Liver (tissue), 9 donors: ENCODE results near the gene VWA2. TPM values are rescaled to one million over a fixed set of nuclear protein-coding genes. Genes with fewer than 3 reads are reported as not detected.

ENCODE experiments used
- DNase-seq: peaks from one replicate; pipeline ENCODE4 v3.0.0-alpha.2; 2017; ENCODE audit warnings: low spot score
- H3K27ac ChIP-seq, 2 donors: one replicate each; pipeline ENCODE4 v1.7.0; 2013; ENCODE audit warnings: inconsistent platforms in 2 of 2, low read length in 2 of 2, control low read depth in 1 of 2, low read depth in 1 of 2, mild to moderate bottlenecking in 1 of 2
- H3K27me3 ChIP-seq, 4 donors: one replicate each; pipeline versions ENCODE4 v1.6.1 to v1.7.0; 2013; ENCODE audit warnings: low read length in 3 of 4, inconsistent platforms in 1 of 4, mild to moderate bottlenecking in 1 of 4, moderate library complexity in 1 of 4; ENCODE audit not compliant: control insufficient read depth in 4 of 4, insufficient read depth in 4 of 4
- H3K36me3 ChIP-seq, 4 donors: one replicate each; pipeline versions ENCODE4 v1.6.1 to v1.7.0; 2013; ENCODE audit warnings: low read length in 3 of 4, mild to moderate bottlenecking in 3 of 4, low read depth in 1 of 4, moderate library complexity in 1 of 4; ENCODE audit not compliant: control insufficient read depth in 4 of 4, insufficient read depth in 3 of 4
- H3K4me1 ChIP-seq, 4 donors: one replicate each; pipeline versions ENCODE4 v1.6.1 to v1.7.0; 2013; ENCODE audit warnings: low read length in 3 of 4, mild to moderate bottlenecking in 3 of 4, moderate library complexity in 1 of 4; ENCODE audit not compliant: control insufficient read depth in 4 of 4, insufficient read depth in 4 of 4
- H3K4me3 ChIP-seq, 3 donors: one replicate each; pipeline versions ENCODE4 v1.6.1 to v1.7.0; 2013; ENCODE audit warnings: low read length in 3 of 3, control low read depth in 1 of 3, low read depth in 1 of 3, mild to moderate bottlenecking in 1 of 3
- H3K9ac ChIP-seq, 2 donors: one replicate each; pipeline ENCODE4 v1.7.0; 2013; ENCODE audit warnings: low read length in 2 of 2, mild to moderate bottlenecking in 2 of 2, moderate library complexity in 2 of 2, control low read depth in 1 of 2, low read depth in 1 of 2
- H3K9me3 ChIP-seq, 4 donors: one replicate each; pipeline versions ENCODE4 v1.6.1 to v1.7.0; 2013; ENCODE audit warnings: low read length in 3 of 4; ENCODE audit not compliant: control insufficient read depth in 4 of 4
- EGR1 ChIP-seq, 2 donors: IDR thresholded peaks; 2 replicates each; pipeline ENCODE4 v1.6.1; 2016 to 2018; ENCODE audit warnings: antibody characterized with exemption in 2 of 2, low read depth in 2 of 2
- FOXA1 ChIP-seq: IDR thresholded peaks from 2 replicates; pipeline ENCODE4 v1.6.1; 2016; ENCODE audit warnings: antibody characterized with exemption
- FOXA2 ChIP-seq: IDR thresholded peaks from 2 replicates; pipeline ENCODE4 v1.6.1; 2016; ENCODE audit warnings: antibody characterized with exemption
- GABPA ChIP-seq, 2 donors: IDR thresholded peaks in 1 of 2; conservative IDR thresholded peaks in 1 of 2; 2 replicates each; pipeline ENCODE4 v1.6.1; 2016; ENCODE audit warnings: antibody characterized with exemption in 2 of 2, mild to moderate bottlenecking in 1 of 2, moderate library complexity in 1 of 2
- HNF4A ChIP-seq, 2 donors: conservative IDR thresholded peaks; 2 replicates each; pipeline ENCODE4 v1.6.1; 2016; ENCODE audit warnings: antibody characterized with exemption in 2 of 2, mild to moderate bottlenecking in 2 of 2
- HNF4G ChIP-seq: IDR thresholded peaks from 2 replicates; pipeline ENCODE4 v1.6.1; 2016; ENCODE audit warnings: antibody characterized with exemption
- NR2F2 ChIP-seq: IDR thresholded peaks from 2 replicates; pipeline ENCODE4 v1.6.1; 2016; ENCODE audit warnings: antibody characterized with exemption
- RAD21 ChIP-seq, 2 donors: IDR thresholded peaks; 2 replicates each; pipeline ENCODE4 v1.6.1; 2016; ENCODE audit warnings: antibody characterized with exemption in 2 of 2, mild to moderate bottlenecking in 2 of 2
- RXRA ChIP-seq, 2 donors: IDR thresholded peaks; 2 replicates each; pipeline ENCODE4 v1.6.1; 2017 to 2018; ENCODE audit warnings: antibody characterized with exemption in 2 of 2, mild to moderate bottlenecking in 1 of 2
- SP1 ChIP-seq: IDR thresholded peaks from 2 replicates; pipeline ENCODE4 v1.6.1; 2018; ENCODE audit warnings: antibody characterized with exemption, mild to moderate bottlenecking
- YY1 ChIP-seq: IDR thresholded peaks from 2 replicates; pipeline ENCODE4 v1.6.1; 2016; ENCODE audit warnings: antibody characterized with exemption, mild to moderate bottlenecking
- WGBS: extraction: QIAGEN DNeasy Blood & Tissue Kit; methylation state at CpG from one replicate; pipeline ENCODE4 v1.1.7; 2013; 5-methylcytosine and 5-hydroxymethylcytosine counted together
- polyA plus RNA-seq, 2 donors: library from polyadenylated mRNA; stranded (reverse) in 1 of 2; unstranded in 1 of 2; fragments of 200-250 nt in 1 of 2; fragments of >200 nt in 1 of 2; fragmentation: Nextera tagmentation in 1 of 2; extraction: Ambion mirVana in 1 of 2; gene quantifications; one replicate each; pipeline versions ENCODE4 v1.2.1 to v1.2.3, GENCODE V29; 2013 to 2015
- total RNA-seq, 2 donors: library from RNA; depleted of rRNA; stranded (reverse); fragments of >200 nt; gene quantifications; one replicate each; pipeline ENCODE4 v1.2.3, GENCODE V29; 2014
- TF ChIP-seq, protein P1 (sequence below): IDR thresholded peaks from 2 replicates; pipeline ENCODE4 v1.6.1; 2016; ENCODE audit warnings: antibody characterized with exemption, mild to moderate bottlenecking
- TF ChIP-seq, protein P2 (sequence below): IDR thresholded peaks from 2 replicates; pipeline ENCODE4 v1.6.1; 2016; ENCODE audit warnings: antibody characterized with exemption
- TF ChIP-seq, protein P3 (sequence below): IDR thresholded peaks from 2 replicates; pipeline ENCODE4 v1.6.1; 2016; ENCODE audit warnings: antibody characterized with exemption
- TF ChIP-seq, protein P4 (sequence below): fragments of 150-350 bp; IDR thresholded peaks from 2 replicates; pipeline ENCODE4 v1.5.1; 2017; ENCODE audit warnings: improper control_type of control experiment, low read depth, low read length; ENCODE audit not compliant: missing input control
- TF ChIP-seq, protein P5 (sequence below): IDR thresholded peaks from 2 replicates; pipeline ENCODE4 v1.6.1; 2016; ENCODE audit warnings: antibody characterized with exemption
- donor health status: healthy.
- donor health status: healthy.
- donor health status: healthy.
- donor health status: healthy.
- donor health status: healthy.

The VWA2 gene
- total and polyA plus RNA-seq, 4 donors = 0.05 to 0.25 TPM; not detected in 2

DNA sequence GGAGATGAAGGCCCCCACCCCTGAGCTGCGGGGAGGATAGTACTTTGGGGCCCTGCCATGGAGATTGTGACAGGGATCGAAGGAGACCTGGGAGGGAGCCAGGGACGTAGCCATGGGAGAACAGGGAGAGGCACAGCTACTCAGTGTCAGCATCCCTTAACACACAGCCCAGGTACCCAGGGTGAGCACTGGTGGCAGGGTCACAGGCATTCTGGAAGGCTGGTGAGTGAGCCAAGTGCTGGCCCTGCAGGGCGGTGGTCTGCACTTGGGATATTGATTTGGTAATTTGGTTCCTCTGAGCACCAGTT, 39.8 kb downstream of the VWA2 start:
- Histone ChIP-seq H3K36me3 (no peaks in the 10 kb centered on the region), H3K27ac (no peak overlapping the region), H3K4me1 (no peaks in the 10 kb centered on the region), H3K9me3 (no peaks in the 10 kb centered on the region), H3K27me3 (peaks cover 0 to 6% (median 0%) of the 10 kb centered on the region in 4 donors), H3K9ac (no peak overlapping the region), H3K4me3 (no peak overlapping the region)
- DNase-seq = no peak
- TF ChIP-seq EGR1 (IDR thresholded peaks at IDR 0.05; ENCODE audit: low read depth in 2 of 2) = no peak
- TF ChIP-seq FOXA1 = no peak
- TF ChIP-seq FOXA2 = no peak
- TF ChIP-seq, protein P1, sequence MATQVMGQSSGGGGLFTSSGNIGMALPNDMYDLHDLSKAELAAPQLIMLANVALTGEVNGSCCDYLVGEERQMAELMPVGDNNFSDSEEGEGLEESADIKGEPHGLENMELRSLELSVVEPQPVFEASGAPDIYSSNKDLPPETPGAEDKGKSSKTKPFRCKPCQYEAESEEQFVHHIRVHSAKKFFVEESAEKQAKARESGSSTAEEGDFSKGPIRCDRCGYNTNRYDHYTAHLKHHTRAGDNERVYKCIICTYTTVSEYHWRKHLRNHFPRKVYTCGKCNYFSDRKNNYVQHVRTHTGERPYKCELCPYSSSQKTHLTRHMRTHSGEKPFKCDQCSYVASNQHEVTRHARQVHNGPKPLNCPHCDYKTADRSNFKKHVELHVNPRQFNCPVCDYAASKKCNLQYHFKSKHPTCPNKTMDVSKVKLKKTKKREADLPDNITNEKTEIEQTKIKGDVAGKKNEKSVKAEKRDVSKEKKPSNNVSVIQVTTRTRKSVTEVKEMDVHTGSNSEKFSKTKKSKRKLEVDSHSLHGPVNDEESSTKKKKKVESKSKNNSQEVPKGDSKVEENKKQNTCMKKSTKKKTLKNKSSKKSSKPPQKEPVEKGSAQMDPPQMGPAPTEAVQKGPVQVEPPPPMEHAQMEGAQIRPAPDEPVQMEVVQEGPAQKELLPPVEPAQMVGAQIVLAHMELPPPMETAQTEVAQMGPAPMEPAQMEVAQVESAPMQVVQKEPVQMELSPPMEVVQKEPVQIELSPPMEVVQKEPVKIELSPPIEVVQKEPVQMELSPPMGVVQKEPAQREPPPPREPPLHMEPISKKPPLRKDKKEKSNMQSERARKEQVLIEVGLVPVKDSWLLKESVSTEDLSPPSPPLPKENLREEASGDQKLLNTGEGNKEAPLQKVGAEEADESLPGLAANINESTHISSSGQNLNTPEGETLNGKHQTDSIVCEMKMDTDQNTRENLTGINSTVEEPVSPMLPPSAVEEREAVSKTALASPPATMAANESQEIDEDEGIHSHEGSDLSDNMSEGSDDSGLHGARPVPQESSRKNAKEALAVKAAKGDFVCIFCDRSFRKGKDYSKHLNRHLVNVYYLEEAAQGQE = no peak
- TF ChIP-seq GABPA (IDR thresholded peaks at IDR 0.05 in 1 of 2, conservative IDR thresholded peaks at IDR 0.05 in 1 of 2) = no peak
- TF ChIP-seq SP1 = no peak
- TF ChIP-seq RXRA (IDR thresholded peaks at IDR 0.05) = no peak
- TF ChIP-seq, protein P2, sequence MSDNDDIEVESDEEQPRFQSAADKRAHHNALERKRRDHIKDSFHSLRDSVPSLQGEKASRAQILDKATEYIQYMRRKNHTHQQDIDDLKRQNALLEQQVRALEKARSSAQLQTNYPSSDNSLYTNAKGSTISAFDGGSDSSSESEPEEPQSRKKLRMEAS = no peak
- TF ChIP-seq, protein P3, sequence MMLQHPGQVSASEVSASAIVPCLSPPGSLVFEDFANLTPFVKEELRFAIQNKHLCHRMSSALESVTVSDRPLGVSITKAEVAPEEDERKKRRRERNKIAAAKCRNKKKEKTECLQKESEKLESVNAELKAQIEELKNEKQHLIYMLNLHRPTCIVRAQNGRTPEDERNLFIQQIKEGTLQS = no peak
- WGBS = 43% methylated on average over 4 of the region's 4 CpGs

DNA sequence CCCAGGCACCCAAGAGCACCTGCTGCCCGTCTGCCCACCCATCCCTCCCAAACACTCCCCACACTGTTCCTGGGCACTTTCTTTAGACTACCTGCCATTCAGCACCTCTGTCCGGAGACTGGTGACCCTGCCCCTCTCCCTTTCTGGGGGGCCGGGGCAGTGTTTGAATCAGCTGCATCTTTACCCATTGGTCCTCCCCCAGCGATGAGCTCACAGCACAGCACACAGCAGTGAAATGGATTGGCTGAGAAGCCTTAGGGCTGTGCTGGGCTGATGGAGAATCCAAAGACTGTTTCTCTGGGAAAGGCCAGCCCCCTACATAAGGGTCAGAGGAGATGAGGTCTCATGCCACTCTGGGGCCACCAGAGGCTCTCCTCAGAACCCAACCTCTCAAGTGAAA, 40.2 kb downstream of the VWA2 start:
- DNase-seq = no peak
- Histone ChIP-seq H3K9me3 (no peaks in the 10 kb centered on the region), H3K4me1 (no peaks in the 10 kb centered on the region), H3K27me3 (peaks cover 0 to 4% (median 0%) of the 10 kb centered on the region in 4 donors), H3K9ac (no peak overlapping the region), H3K36me3 (no peaks in the 10 kb centered on the region), H3K4me3 (no peak overlapping the region), H3K27ac (no peak overlapping the region)
- no peak for TF ChIP-seq RAD21 (IDR thresholded peaks at IDR 0.05)
- TF ChIP-seq YY1 = no peak
- no peak for TF ChIP-seq FOXA1
- TF ChIP-seq, protein P4, sequence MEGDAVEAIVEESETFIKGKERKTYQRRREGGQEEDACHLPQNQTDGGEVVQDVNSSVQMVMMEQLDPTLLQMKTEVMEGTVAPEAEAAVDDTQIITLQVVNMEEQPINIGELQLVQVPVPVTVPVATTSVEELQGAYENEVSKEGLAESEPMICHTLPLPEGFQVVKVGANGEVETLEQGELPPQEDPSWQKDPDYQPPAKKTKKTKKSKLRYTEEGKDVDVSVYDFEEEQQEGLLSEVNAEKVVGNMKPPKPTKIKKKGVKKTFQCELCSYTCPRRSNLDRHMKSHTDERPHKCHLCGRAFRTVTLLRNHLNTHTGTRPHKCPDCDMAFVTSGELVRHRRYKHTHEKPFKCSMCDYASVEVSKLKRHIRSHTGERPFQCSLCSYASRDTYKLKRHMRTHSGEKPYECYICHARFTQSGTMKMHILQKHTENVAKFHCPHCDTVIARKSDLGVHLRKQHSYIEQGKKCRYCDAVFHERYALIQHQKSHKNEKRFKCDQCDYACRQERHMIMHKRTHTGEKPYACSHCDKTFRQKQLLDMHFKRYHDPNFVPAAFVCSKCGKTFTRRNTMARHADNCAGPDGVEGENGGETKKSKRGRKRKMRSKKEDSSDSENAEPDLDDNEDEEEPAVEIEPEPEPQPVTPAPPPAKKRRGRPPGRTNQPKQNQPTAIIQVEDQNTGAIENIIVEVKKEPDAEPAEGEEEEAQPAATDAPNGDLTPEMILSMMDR = no peak
- TF ChIP-seq, protein P1 = no peak
- TF ChIP-seq HNF4G = no peak
- no peak for TF ChIP-seq FOXA2
- no peak for TF ChIP-seq HNF4A (conservative IDR thresholded peaks at IDR 0.05)
- TF ChIP-seq NR2F2 = no peak
- TF ChIP-seq, protein P2 = no peak
- TF ChIP-seq, protein P5, sequence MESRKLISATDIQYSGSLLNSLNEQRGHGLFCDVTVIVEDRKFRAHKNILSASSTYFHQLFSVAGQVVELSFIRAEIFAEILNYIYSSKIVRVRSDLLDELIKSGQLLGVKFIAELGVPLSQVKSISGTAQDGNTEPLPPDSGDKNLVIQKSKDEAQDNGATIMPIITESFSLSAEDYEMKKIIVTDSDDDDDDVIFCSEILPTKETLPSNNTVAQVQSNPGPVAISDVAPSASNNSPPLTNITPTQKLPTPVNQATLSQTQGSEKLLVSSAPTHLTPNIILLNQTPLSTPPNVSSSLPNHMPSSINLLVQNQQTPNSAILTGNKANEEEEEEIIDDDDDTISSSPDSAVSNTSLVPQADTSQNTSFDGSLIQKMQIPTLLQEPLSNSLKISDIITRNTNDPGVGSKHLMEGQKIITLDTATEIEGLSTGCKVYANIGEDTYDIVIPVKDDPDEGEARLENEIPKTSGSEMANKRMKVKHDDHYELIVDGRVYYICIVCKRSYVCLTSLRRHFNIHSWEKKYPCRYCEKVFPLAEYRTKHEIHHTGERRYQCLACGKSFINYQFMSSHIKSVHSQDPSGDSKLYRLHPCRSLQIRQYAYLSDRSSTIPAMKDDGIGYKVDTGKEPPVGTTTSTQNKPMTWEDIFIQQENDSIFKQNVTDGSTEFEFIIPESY = no peak
- no peak for TF ChIP-seq EGR1 (IDR thresholded peaks at IDR 0.05; ENCODE audit: low read depth in 2 of 2)
- 83% methylated on average over 4 of the region's 4 CpGs for WGBS
